ENCODE results near the gene LCT.

DNA sequence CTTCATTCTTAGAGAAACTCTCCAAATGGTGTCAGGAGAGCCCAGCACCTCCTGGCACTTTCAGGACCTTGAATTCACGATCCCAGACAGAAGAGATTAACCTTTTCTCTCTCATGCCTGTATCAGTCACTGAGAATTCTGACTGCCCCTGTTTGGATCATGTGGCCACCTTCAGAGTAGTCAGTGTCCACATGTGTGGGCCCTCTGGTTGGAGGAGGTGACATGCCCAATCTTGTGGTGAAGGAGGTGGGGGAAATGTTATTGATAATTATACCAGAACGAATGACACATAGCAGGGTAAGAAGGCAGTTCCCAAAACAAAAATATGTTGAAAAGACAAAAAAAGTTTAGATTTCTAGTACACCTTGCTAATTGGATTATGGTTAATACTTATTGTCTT, 63.7 kb downstream of the LCT start:
- TF ChIP-seq CTCF (conservative IDR thresholded peaks at IDR 0.05; ENCODE audit: low read depth, low read length) (no peak), FOS (IDR thresholded peaks at IDR 0.05; ENCODE audit: low read depth, low read length) (no peak), RCOR1 (IDR thresholded peaks at IDR 0.05; ENCODE audit: insufficient replicate concordance, low read length) (no peak), RFX5 (IDR thresholded peaks at IDR 0.05; ENCODE audit: low read depth, low read length) (no peak)

Measured in IMR-90 (cell line).